LoVo (cell line): ENCODE measurements around the gene LYZ.

Experiments used
- DNase-seq: peaks from one replicate; pipeline ENCODE4 v3.0.0-alpha.2; 2016; ENCODE audit warnings: low spot score

The LYZ gene

GRCh38 chr12:69388371-69388770 is 40.2 kb downstream of the LYZ start:
- peak; percentile 29 for DNase-seq

DNA sequence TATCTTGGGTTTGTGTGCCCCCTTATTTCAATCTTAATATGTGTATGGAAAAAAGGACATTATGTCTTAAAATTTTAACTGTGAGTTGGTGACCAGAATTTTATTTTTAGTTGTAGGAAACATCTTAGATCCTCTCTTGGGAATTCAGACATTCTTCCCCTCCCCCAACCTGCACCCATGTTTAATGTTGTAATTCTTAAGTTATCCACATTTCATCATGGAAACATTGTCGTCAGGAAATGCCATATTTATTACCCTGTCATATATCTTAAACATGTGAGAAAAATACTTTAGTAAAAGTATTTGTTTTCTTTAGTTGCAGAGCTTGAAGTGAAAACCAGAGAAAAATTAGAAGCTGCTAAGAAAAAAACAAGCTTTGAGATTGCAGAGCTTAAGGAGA is 41.6 kb downstream of the LYZ start:
- no peak for DNase-seq

- no peak for DNase-seq
Observed at GRCh38 chr12:69392179-69392928, 44.2 kb downstream of the LYZ start.

DNA sequence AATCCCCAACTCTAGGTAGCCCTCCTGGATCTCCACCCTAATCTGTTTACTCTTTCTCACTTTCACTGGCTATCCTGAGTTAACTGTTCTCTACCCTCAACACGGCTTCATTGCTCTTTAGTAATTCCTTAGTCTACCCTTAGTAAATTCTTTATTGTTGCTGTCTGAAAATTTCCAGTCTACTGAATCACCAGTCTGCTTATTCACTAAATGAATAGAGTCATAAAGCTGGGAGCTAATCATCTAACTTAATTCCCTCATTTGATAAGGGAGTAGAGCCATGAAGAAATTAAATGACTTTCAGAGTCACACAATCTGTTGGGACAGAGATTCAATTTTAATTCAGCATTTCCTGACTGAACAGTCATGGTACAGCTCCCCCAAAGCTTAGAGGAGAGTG is 47.9 kb downstream of the LYZ start:
- no peak for DNase-seq

- no peak for DNase-seq
Observed at GRCh38 chr12:69396963-69397362, 48.8 kb downstream of the LYZ start.

DNA sequence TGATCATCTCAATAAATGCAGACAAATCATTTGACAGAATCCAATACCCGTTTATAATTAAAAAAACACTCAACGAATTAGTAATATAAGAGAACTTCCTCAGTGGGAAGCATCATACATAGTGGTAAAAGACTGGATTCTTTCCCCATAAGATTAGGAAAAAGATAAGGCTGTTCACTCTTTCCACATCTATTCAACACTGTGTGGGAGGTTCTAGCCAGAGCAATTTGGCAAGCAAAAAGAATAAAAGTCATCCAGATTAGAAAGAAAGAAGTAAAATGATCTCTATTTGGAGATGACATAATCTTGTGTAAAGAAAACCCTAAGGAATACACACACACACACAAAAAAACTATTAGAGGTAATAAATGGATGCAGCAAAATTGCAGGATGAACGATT is 49.8 kb downstream of the LYZ start:
- DNase-seq: no peak

- no peak for DNase-seq
Observed at GRCh38 chr12:69401940-69402339, 53.8 kb downstream of the LYZ start.
